ENCODE results near the gene NUP98. TPM values are rescaled to one million over a fixed set of nuclear protein-coding genes. Genes with fewer than 3 reads are reported as not detected.

NUP98 gene
- total and polyA plus RNA-seq, 2 of the 13 experiments (the other 11 are each of a cell fraction or from before 2014, with no cell fraction given): 76.6 to 85.3 TPM

DNA sequence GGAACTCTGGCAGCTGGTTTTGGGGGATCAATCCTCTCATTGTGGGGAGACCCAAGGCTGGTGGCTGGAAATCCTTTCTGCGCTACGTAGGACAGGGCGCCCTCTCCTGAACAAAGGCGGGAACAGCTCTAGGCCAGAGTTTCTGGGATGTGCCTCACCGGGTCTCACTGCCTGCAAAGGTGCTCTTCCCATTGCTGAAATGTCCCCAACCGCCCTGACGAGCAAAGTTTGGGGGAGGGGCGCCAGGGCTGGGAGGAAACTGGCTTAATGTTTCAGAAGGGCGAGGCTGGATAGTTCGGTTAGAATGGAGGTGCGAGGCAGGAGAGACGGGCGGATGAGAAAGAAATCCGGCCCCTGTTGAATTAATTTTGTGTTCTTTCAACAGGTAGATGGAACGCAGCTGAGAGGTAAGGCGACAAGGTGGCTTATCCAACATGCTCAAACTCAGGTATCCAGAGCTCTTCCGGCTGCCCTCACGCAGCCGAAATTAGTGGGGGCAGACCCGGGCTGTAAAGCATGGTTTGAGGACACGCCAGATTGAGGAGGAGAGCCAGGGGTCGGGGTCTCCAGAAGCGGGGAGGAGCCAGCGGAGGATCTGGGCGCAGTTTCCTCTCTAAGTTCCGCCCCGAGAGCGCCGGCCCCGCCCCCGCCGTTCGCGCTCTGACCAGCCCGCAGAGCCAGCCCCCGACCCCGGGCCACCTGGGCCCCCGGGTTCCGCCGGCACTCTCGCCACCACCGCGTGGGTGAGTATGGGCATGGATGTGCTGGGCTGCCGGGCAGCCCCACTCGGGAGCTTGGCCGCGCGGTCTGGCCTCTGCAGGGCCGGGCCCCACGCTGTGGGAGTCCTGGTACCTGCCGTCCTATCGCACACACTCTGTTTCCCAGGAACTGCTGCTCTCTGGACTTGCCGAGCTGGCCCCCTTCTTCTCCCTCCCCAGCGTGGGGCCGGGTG, 10.8 kb upstream of the NUP98 start, which contains the start of gene PGAP2 (continued):
- TF ChIP-seq, protein P1, sequence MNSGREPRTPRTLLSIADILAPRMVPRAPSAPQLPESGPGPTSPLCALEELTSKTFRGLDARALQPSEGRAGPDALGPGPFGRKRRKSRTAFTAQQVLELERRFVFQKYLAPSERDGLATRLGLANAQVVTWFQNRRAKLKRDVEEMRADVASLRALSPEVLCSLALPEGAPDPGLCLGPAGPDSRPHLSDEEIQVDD (CRISPR knock-in tag; IDR thresholded peaks at IDR 0.05; ENCODE audit: borderline replicate concordance): no peak
- peak; percentile 89 for TF ChIP-seq ZNF331 (CRISPR knock-in tag; IDR thresholded peaks at IDR 0.05)
- no peak for TF ChIP-seq ZNF333 (CRISPR knock-in tag; IDR thresholded peaks at IDR 0.05; ENCODE audit: borderline replicate concordance)
- TF ChIP-seq ZKSCAN8 (CRISPR knock-in tag; IDR thresholded peaks at IDR 0.05; ENCODE audit: borderline replicate concordance): no peak
- TF ChIP-seq, protein P2, sequence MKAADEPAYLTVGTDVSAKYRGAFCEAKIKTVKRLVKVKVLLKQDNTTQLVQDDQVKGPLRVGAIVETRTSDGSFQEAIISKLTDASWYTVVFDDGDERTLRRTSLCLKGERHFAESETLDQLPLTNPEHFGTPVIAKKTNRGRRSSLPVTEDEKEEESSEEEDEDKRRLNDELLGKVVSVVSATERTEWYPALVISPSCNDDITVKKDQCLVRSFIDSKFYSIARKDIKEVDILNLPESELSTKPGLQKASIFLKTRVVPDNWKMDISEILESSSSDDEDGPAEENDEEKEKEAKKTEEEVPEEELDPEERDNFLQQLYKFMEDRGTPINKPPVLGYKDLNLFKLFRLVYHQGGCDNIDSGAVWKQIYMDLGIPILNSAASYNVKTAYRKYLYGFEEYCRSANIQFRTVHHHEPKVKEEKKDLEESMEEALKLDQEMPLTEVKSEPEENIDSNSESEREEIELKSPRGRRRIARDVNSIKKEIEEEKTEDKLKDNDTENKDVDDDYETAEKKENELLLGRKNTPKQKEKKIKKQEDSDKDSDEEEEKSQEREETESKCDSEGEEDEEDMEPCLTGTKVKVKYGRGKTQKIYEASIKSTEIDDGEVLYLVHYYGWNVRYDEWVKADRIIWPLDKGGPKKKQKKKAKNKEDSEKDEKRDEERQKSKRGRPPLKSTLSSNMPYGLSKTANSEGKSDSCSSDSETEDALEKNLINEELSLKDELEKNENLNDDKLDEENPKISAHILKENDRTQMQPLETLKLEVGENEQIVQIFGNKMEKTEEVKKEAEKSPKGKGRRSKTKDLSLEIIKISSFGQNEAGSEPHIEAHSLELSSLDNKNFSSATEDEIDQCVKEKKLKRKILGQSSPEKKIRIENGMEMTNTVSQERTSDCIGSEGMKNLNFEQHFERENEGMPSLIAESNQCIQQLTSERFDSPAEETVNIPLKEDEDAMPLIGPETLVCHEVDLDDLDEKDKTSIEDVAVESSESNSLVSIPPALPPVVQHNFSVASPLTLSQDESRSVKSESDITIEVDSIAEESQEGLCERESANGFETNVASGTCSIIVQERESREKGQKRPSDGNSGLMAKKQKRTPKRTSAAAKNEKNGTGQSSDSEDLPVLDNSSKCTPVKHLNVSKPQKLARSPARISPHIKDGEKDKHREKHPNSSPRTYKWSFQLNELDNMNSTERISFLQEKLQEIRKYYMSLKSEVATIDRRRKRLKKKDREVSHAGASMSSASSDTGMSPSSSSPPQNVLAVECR (CRISPR knock-in tag; IDR thresholded peaks at IDR 0.05; ENCODE audit: borderline replicate concordance): no peak; the same call in 1 of the 2 replicates
- TF ChIP-seq, protein P3, sequence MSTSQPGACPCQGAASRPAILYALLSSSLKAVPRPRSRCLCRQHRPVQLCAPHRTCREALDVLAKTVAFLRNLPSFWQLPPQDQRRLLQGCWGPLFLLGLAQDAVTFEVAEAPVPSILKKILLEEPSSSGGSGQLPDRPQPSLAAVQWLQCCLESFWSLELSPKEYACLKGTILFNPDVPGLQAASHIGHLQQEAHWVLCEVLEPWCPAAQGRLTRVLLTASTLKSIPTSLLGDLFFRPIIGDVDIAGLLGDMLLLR (CRISPR knock-in tag; IDR thresholded peaks at IDR 0.05): 0 out of 2 replicates have a peak, but pooled peaks have one; percentile 22
- 0 out of 2 replicates have a peak, but pooled peaks have one; percentile 18 for TF ChIP-seq ZC3H13 (CRISPR knock-in tag; IDR thresholded peaks at IDR 0.05)
- no peak for TF ChIP-seq ZBTB38 (CRISPR knock-in tag; IDR thresholded peaks at IDR 0.05)
- no peak for TF ChIP-seq SMAD9 (CRISPR knock-in tag; IDR thresholded peaks at IDR 0.05)
- TF ChIP-seq ZNF556 (CRISPR knock-in tag; IDR thresholded peaks at IDR 0.05; ENCODE audit: borderline replicate concordance): peak; percentile 44; the same call in 1 of the 2 replicates
- TF ChIP-seq EHMT2 (IDR thresholded peaks at IDR 0.05; ENCODE audit: borderline replicate concordance, low read depth, low read length): no peak
- TF ChIP-seq, protein P4, sequence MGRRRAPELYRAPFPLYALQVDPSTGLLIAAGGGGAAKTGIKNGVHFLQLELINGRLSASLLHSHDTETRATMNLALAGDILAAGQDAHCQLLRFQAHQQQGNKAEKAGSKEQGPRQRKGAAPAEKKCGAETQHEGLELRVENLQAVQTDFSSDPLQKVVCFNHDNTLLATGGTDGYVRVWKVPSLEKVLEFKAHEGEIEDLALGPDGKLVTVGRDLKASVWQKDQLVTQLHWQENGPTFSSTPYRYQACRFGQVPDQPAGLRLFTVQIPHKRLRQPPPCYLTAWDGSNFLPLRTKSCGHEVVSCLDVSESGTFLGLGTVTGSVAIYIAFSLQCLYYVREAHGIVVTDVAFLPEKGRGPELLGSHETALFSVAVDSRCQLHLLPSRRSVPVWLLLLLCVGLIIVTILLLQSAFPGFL (CRISPR knock-in tag; IDR thresholded peaks at IDR 0.05): no peak
- TF ChIP-seq, protein P5, sequence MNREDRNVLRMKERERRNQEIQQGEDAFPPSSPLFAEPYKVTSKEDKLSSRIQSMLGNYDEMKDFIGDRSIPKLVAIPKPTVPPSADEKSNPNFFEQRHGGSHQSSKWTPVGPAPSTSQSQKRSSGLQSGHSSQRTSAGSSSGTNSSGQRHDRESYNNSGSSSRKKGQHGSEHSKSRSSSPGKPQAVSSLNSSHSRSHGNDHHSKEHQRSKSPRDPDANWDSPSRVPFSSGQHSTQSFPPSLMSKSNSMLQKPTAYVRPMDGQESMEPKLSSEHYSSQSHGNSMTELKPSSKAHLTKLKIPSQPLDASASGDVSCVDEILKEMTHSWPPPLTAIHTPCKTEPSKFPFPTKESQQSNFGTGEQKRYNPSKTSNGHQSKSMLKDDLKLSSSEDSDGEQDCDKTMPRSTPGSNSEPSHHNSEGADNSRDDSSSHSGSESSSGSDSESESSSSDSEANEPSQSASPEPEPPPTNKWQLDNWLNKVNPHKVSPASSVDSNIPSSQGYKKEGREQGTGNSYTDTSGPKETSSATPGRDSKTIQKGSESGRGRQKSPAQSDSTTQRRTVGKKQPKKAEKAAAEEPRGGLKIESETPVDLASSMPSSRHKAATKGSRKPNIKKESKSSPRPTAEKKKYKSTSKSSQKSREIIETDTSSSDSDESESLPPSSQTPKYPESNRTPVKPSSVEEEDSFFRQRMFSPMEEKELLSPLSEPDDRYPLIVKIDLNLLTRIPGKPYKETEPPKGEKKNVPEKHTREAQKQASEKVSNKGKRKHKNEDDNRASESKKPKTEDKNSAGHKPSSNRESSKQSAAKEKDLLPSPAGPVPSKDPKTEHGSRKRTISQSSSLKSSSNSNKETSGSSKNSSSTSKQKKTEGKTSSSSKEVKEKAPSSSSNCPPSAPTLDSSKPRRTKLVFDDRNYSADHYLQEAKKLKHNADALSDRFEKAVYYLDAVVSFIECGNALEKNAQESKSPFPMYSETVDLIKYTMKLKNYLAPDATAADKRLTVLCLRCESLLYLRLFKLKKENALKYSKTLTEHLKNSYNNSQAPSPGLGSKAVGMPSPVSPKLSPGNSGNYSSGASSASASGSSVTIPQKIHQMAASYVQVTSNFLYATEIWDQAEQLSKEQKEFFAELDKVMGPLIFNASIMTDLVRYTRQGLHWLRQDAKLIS (CRISPR knock-in tag; IDR thresholded peaks at IDR 0.05): no peak
- no peak for TF ChIP-seq ZNF343 (CRISPR knock-in tag; IDR thresholded peaks at IDR 0.05)
- TF ChIP-seq, protein P6, sequence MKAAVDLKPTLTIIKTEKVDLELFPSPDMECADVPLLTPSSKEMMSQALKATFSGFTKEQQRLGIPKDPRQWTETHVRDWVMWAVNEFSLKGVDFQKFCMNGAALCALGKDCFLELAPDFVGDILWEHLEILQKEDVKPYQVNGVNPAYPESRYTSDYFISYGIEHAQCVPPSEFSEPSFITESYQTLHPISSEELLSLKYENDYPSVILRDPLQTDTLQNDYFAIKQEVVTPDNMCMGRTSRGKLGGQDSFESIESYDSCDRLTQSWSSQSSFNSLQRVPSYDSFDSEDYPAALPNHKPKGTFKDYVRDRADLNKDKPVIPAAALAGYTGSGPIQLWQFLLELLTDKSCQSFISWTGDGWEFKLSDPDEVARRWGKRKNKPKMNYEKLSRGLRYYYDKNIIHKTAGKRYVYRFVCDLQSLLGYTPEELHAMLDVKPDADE (CRISPR knock-in tag; IDR thresholded peaks at IDR 0.05): no peak
- no peak for TF ChIP-seq XBP1 (CRISPR knock-in tag; IDR thresholded peaks at IDR 0.05)
